ENCODE data around the gene SLCO2B1.
"Not testable (repeated sequence)": the region's sequence is repeated elsewhere in the genome, so short reads cannot be mapped to it uniquely, and the experiment has no call there.

SLCO2B1 gene

GRCh38 chr11:75150879-75151278 is at the start of gene SLCO2B1:
Gene SLCO2B1, plus strand, starts transcription at chr11:75151107. Its CDS starts 275 bp downstream, at chr11:75151382.
- no peak for DNase-seq (ENCODE audit: low read depth)

- DNase-seq (ENCODE audit: low read depth) = no peak
These were observed 49.3 kb upstream of the SLCO2B1 start for GRCh38 chr11:75101424-75102128.

GRCh38 chr11:75103380-75104026 is 47.4 kb upstream of the SLCO2B1 start:
- DNase-seq (ENCODE audit: low read depth) = no peak

- DNase-seq (ENCODE audit: low read depth) = no peak
These were observed 45.4 kb upstream of the SLCO2B1 start for GRCh38 chr11:75105462-75105925.

- not testable (repeated sequence) for DNase-seq (ENCODE audit: low read depth)
These were observed 44.8 kb upstream of the SLCO2B1 start for GRCh38 chr11:75105967-75106681.

GRCh38 chr11:75107187-75107586 is 43.7 kb upstream of the SLCO2B1 start:
- DNase-seq (ENCODE audit: low read depth) = no peak

- no peak for DNase-seq (ENCODE audit: low read depth)
These were observed 38.7 kb upstream of the SLCO2B1 start for GRCh38 chr11:75112200-75112599.

- DNase-seq (ENCODE audit: low read depth) = no peak
These were observed 37.9 kb upstream of the SLCO2B1 start for GRCh38 chr11:75113030-75113429.

GRCh38 chr11:75114465-75114864 is 36.4 kb upstream of the SLCO2B1 start:
- no peak for DNase-seq (ENCODE audit: low read depth)

- no peak for DNase-seq (ENCODE audit: low read depth)
These were observed 32.3 kb upstream of the SLCO2B1 start for GRCh38 chr11:75118577-75118976.

GRCh38 chr11:75126564-75126963 is 24.3 kb upstream of the SLCO2B1 start:
- no peak for DNase-seq (ENCODE audit: low read depth)

GRCh38 chr11:75132080-75132479 is 18.8 kb upstream of the SLCO2B1 start:
- no peak for DNase-seq (ENCODE audit: low read depth)

GRCh38 chr11:75133976-75134375 is 16.9 kb upstream of the SLCO2B1 start:
- no peak for DNase-seq (ENCODE audit: low read depth)

- DNase-seq (ENCODE audit: low read depth) = no peak
These were observed 15.8 kb upstream of the SLCO2B1 start for GRCh38 chr11:75135021-75135650.

- DNase-seq (ENCODE audit: low read depth) = no peak
These were observed 15.3 kb upstream of the SLCO2B1 start for GRCh38 chr11:75135651-75136050.

GRCh38 chr11:75140269-75141138 is 10.4 kb upstream of the SLCO2B1 start:
- peak; percentile 67 for DNase-seq (ENCODE audit: low read depth)

GRCh38 chr11:75141166-75141565 is 9.7 kb upstream of the SLCO2B1 start:
- DNase-seq (ENCODE audit: low read depth) = no peak

GRCh38 chr11:75142714-75143419 is 8.0 kb upstream of the SLCO2B1 start:
- peak; percentile 62 for DNase-seq (ENCODE audit: low read depth)

- no peak for DNase-seq (ENCODE audit: low read depth)
These were observed 7.5 kb upstream of the SLCO2B1 start for GRCh38 chr11:75143420-75143731.

- DNase-seq (ENCODE audit: low read depth) = no peak
These were observed 6.2 kb upstream of the SLCO2B1 start for GRCh38 chr11:75144716-75145014.

Measured in activated T-helper 1 cell treated with Interleukin-2 at 50 U/mL for 16 hours (primary cell).